ENCODE data around the gene BRD9.

Gene BRD9

DNA sequence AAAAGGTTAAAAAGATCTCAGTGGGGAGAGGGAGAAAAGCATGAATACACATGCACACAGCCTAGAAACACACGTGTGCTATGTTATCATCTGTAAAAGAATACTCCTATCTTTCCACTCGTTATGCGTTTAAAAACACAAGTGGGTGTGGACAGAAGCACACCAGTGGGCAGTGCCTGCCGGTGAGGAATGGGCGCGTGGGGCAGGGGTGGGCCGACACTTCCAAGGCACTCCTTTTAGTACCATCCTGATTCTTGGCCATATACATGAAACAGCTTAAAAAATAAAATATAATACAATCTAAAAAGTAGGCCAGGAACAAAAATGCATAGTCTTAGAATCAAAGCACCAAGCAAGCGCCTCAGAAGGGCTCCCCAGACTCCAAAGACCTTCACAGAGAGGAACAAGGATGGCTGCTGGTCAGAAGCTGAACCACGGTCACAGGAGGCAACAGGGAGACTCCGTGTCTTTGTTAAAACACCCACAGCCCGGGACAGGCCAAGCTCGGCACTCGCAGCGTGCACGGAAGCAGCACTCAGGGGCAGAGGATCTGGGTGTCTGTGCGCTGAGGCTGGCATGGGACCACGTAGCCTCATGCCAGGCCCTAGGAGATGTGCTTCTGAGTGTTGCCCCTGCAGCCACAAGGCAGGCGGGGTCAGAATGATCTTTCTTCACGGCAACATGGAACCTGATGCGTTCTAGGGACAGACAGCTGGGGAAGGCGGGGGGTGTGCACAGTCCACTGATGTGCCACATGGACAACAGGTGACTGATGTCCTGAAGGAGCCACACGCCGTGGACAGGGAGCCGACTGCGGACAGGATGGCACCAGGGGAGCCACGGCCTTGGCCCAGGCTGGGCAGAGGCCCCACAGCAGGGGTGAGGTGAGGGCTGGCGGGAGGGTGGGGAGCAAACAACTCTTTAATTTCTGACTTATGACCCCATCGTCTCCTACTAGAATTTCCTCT, 15.9 kb downstream of the BRD9 start:
- no peak for DNase-seq

DNA sequence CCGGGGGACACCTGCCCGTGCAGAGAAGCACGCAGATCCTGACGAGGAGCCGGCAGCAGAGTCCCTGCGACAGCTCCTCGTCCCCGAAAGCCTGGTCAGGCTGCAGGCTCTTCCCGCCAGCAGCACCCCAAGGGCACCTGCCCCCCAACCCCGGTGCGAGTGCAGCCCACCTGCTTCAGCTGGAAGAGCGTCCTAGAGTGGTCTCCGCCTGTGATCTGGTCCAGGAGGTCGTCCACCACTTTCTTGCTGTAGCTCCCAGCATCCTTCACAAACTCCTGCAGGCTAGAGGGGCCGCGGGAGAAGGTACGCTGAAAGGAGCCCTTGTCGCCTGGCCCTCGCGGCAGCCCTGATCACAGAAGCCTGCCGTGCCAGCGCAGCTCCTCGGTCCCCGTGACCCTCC, 16.7 kb downstream of the BRD9 start:
- DNase-seq = no peak

DNA sequence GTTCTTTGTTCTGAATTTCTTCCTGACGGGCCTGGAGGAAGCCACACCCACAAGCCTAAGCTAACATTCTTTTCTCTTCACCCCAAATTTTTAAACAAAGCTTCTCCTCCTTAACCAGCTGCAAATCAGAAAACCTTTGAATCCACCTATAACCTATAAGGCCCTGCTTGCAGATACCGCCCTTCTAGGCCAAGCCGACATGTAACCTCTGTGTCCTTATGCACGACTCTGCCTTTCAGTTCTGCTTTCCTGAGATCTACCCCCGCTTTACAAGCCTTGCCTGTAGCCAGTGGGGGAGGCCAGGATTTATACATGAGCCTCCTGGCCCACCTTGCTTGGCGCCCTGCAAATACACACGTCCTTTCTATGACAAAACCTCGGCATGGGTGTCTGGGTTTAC, 19.3 kb downstream of the BRD9 start:
- DNase-seq = no peak

DNA sequence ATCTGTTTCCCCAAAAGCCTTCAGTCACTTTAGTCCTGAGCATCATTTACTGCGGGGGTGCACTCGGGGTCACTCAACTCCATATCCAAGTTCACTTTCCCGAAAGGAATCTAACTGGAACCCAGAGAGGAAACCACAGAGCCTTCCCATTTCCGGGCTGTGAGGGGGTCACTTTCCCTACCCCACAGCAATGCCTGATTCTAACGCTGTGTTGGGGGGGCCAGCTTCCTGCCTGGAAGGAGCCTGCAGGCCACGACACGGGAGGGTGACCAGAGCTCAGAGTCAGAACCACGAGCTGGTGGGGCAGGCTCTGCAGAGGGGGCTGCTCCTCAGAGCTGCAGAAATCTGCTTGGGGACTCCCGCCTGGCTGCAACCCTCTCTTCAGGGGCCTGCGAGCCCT, 20.3 kb downstream of the BRD9 start:
- no peak for DNase-seq

DNA sequence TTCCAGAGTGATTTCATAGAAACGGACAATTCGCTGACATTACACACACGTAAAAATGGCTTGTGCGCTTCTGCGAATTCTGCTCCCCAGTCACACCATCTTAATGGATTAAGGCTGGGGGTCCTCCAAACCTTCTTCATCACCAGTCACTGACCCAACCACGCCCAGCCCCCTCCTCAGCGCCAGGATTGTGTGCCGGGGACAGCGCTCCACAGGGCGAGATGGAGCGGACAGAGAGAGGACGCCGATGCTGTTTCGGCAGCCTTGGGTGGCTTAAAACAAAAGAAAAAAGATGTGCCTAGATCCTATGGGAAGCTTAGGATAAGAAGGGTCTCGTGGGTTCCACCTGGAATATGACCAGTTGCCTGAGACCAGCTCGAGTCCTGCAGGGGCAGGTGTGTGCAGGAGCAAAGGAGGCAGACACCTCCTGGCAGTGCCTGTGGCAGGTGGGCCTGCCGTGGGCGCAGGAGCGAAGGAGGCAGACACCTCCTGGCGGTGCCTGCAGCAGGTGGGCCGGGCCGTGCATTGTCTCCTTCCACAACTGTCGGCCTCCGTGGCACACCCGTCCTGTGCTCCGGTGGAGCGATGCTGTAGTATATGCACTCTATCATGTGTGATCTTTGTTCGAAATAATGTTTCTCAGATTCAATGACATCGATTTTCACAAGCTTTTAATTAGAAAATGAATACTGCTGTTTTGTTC, 20.9 kb downstream of the BRD9 start:
- DNase-seq = no peak

DNA sequence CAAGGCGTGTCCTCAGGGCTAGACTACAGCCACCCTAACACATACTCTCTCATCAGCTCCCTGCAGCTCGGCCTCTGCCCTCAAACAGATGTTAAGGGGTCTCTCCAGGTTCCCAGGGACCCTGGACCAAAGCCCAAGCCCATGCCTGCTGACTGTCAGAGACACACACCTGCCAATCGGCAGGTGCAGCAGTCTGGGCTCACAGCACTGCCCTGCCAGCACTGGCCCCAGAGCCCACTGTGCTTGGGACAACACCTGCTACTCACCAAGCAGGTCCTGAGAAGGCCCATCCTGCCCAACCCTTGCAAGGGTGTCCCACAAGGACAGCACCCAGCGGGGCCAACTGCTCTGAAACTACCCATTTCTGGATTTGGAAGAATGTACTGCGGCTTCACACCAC, 21.6 kb downstream of the BRD9 start:
- no peak for DNase-seq

DNA sequence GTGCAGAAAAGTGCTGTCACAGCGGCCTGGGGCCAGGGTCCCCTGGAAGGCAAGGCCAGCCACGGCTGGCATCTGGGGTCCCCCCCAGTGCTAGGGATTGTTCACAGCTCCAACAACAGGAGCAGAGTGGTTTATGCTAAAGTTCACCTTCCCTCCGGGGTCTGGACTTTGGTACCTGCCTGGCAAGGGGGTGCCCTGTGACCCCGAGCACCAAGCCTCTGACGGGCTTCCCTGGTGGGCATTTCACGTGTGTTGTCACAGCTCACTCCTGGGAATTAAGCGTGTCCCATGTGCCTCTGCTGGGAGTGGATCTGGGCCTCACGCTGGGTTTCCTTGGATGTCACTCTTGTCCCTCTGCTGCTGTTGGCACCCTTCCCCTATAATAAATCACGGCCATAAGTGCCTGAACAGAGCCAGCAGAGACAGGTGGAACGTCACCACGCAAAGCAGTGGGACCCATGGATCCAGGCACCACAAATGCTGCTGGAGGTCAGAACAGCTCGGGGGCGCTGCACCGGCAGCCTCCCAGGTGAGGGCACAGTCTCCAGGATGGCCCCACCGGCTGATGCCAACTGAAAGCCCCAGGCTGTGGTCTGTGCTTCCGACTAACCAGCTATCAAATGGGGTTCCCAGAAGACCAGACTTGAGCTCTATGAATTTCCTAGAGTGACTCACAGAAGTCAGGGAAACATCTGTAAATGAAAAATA, 24.0 kb downstream of the BRD9 start:
- no peak for DNase-seq

DNA sequence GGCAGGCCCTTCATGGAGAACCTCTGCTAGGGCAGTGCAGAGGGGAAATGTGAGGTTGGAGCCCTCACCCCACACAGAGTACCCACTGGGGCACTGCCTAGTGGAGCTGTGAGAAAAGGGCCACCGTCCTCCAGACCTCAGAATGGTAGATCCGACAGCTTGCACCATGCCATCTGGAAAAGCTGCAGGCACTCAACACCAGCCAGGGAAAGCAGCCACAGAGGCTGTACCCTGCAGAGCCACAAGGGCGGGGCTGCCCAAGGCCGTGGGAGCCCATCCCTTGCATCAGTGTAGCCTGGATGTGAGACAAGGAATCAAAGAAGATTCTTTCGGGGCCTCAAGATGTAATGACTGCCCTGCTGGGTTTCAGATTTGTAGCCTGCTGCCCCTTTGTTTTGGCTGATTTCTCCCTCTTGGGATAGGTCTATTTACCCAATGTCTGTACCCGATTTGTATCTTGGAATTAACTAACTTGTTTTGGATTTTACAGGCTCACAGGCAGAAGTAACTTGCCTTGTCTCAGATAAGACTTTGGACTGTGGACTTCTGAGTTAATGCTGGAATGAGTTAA, 25.2 kb downstream of the BRD9 start:
- no peak for DNase-seq

DNA sequence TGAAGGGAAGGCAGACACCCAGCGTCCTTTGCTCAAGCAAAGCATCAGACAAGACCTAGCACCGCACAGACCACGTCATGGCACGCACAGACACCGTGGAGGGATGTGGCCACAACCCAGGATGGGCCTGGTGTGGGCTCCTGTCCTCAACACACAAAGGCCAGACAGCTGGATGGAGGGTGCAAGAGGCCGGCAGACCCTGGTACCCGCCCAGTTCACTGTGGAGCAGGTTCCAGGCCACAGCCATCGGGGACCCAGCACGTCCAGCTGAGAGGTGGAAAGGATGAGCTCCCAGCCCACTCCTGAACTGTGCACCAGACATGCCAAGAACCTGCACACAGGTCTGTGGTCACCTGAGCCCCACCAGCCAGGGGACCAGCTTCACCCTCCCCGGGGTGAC, 26.8 kb downstream of the BRD9 start:
- DNase-seq = no peak

DNA sequence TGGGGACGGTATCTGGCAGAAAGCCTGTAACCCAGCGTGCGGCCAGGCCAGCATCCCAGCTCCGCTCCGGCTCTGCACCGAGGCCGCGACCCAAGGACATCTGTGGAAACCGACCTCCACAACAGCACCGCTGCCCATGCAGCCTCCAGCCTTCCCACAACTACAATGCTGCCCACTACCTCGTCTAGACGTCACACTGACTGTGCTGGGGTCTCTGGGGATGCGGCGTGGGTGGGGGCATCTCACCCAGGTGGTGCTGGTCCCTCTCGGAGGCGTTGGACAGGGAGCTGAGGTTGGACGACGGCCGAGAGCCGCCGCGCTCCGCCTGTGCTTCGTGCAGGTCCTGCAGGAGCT, 27.5 kb downstream of the BRD9 start:
- no peak for DNase-seq

DNA sequence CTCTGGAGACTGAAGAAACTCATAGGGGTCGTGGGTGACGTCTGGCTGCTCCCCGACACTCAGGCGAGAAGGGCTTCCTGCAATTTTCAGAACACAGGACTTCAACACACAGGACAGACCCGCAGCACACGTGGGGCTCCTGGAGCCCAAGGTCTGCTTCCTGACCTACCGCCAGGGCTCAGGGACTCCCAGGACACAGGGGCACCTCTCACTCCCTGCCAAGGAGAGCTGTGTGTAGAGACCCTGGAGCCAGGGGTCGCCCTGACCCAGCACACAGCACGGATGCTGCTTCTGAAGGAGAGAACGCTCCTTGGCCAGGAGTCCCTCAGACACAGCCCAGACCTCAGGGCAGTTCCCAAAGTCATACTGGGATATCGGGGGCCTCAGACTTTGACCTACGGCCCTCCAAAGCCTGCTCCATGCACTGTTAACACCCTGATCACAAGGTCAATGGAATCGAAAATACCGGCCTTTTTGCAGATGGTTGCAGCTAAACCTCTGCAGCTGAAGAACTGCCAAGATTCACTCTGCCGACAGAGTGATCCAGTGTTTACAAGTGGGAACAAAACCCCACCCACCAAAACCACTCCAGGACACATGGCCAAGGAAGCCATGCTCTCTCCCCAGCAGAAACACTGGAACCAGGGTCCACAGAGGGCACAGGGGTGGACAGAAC, 28.0 kb downstream of the BRD9 start:
- no peak for DNase-seq

DNA sequence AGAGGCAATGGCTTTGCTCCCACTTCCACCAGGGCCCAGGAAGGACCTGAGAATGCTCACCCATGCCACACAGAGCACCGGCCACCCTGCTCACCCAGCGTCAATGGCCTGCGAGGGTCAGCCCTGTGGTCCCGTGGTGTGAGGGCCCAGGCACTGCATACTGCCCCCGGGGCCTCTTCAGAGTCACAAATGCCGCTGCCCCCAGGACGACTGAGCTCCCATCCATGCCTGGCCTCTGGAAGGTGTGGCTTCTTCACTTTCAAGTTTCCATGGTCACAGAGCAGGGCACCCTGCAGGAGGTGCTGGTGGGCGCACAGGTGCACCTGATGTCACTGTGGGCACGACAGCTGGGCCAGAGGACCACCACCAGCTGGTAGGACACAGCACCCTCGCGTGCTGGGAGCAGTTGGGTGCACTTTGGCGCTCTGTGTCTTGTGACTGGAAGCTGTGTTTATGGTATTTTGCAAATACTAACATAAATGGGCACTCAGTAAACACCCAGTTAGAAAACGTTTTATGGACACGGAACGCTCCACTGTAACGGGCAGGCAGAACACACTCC, 29.3 kb downstream of the BRD9 start:
- DNase-seq = no peak

DNA sequence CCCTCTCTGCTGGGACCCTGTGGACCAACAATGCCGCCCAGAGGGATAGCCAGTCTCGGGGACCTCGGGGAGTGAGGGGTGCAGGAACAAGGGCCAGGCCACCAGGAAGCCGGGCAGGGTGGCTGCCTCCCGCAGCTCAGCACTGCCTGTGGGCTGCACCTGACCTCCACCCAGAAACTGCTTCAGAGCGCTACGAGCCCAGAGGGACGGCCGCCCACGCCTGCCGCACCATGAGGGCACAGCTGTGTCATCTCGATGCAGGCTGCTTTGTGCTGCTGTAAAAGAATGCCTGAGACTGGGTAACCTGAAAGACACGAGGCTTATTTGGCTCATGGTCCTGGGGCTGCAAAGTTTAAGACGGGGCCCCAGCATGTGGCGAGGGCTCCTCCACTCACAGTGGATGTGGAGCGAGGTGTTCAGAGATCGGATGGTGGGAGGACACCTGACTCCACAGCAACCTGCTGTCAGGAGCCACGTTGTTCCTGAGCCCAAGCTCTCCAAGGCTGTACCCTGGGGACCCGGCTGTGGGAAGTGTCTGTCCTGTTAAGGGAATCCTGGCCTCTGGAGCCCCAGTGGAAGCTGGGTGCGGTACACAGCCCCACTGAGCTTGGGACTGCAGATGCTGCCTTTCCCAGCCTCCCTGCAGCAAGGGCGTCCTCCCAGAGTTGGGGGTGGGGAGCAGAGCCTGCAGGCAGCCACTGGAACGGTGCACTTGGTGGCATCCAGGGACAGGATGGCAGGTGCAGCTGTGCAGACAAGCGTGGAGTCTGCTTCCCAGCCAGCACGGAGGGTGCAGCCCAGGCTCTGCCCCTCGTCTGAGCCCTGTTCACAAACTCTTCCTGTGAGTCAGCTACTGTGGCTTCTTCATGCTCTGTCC, 30.0 kb downstream of the BRD9 start:
- DNase-seq = peak; percentile 38

DNA sequence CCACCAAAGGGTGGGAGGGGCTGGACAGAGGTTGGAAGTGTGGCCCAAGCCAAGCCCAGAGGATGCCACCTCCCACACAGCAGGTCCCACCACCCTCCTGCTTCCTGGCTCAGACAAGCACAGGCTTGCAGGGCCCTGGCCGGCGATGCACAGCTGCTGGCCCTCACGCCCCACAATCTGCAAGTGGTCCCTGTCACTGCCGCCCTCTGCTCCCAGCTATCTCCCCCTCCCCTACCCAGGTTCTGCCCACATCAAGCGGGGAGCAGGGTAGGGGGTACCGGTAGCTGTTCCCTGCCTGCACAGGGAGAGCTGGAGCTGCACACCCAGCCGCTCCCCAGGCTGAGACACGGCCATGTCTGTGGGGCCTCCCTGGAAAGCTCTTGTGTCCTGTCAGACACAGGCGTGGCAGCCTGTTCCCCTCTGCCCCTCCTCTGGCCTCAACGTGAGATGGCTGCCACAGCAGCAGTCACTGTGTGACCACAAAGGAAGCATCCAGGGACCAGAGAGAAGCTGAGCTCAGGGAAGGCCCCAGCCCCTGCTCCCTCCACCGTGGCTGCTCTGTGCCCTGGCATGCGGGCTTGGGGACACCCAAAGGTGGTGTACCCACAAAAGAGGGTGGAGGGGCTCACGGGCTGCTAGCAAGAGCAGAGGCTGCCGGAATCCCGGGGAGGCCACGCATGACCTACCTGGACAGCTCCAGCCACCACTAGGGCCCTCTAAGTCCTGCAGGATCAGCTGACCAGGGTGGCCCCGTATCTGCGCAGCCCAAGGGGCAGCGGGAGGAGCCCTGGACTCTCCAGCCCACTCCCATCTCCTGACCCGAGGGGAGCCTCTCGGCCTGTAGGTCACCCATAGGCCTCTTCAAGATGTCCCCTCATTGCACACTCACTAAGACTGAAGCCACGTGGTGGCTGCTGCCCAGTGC, 30.9 kb downstream of the BRD9 start:
- DNase-seq = no peak

DNA sequence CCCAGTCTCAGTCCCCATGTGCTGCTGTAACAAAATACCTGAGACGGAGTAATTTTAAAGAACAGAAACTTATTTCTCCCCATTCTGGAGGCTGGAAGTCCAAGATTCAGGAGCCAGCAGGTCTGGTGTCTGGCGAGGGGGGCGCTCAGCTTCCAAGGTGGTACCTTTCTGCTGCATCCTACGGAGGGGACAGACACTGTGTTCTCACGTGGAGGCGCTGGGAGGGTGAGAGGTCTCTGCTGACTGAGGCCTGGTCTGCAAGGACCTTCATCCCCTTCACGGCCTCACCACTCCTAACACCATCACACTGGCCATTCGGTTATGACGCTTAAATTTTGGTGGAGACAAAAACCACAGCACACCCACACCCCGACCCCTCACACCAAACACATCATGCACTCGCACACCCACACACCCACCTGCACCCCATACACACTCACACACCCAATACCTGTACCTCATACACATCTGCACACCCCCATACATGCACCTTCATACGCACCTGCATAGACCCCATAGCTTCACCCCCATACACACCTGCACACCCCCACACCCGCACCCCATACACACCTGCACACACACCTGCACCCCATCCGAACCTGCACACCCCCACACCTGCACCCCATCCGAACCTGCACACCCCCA, 32.0 kb downstream of the BRD9 start:
- no peak for DNase-seq

DNA sequence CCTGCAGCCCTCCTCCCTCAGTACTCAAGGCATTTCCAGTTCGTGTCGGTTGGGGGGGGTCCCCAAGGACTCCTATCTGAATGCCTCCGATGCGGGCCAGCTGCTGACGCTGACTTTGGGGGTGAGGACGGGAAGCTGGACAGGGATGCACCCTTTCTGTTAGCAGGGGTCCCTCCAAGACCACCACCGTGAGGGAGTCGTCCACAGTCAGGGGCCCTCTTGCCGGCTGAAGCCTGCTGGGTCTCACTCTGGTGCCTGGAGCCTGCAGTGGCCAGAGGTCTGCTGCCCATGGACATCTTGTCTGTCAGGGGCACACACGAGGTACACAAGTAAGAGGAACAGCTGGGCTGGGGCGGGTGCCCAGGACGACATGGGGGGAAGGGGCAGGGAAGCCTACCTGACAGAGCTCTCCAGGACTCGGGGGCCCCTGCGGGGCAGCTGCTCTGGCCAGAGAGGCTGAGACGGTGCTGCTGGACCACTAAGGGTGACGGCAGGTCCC, 32.8 kb downstream of the BRD9 start:
- no peak for DNase-seq

DNA sequence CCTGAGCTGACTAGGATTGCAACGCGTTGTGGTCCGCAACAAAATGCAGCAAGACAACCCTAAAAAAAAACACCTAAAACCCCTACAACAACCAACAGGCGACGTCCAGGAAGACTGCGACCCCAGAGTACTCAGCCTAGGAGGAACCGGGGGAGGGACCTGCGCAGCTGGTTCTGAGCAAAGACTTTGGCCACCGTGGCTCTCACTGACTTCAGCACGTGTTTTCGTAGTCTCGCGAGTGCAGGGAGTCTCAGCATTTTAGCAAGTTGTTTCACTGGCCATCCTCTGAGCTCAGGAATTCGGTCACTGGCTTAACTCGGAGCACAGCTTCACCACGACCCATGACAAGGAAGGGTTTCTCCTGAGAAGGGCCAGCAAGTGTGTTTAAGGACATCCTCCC, 33.2 kb downstream of the BRD9 start:
- no peak for DNase-seq

DNA sequence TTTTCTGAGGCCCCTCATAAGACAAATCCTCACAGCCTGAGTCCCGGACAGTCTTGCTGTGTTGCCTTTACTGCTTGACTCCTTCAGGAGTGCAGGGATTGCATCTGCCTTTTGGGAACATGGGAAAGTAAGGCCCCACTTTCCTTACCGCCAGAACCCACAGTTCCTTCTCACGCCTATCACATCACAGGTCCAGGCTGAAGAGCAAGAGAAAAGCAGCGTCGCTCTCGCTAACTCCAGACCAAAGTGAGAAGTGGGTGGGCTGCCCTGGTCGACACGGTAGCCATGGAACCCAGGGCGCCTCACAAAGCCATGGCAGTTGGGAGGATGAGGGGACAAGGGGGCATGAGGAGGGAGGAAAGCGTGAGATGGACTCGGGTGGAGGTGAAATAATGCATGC, 33.9 kb downstream of the BRD9 start:
- no peak for DNase-seq
